Right cardiac atrium (tissue), 5 donors: Measurements from ENCODE around the gene ZNF292. TPM values are rescaled to one million over a fixed set of nuclear protein-coding genes. Genes with fewer than 3 reads are reported as not detected.

ENCODE experiments used
- ATAC-seq, 2 donors: fragments of 200-7000 bp; cut with Tn5 transposase; one replicate each; pipeline versions ENCODE4 v1.8.0 to v1.9.1; 2020; ENCODE audit warnings: moderate library complexity in 2 of 2, mild to moderate bottlenecking in 1 of 2
- DNase-seq, 3 donors: peaks; one replicate each; pipeline ENCODE4 v3.0.0-alpha.2; 2020
- H3K27ac ChIP-seq: one replicate; pipeline ENCODE4 v1.5.1; 2013; ENCODE audit warnings: mild to moderate bottlenecking, low read length, control low read depth, moderate library complexity
- H3K27me3 ChIP-seq: one replicate; pipeline ENCODE4 v1.6.1; 2013; ENCODE audit not compliant: control insufficient read depth, insufficient read depth
- H3K4me1 ChIP-seq: one replicate; pipeline ENCODE4 v1.6.1; 2013; ENCODE audit warnings: low read length; ENCODE audit not compliant: control insufficient read depth, insufficient read depth
- H3K4me3 ChIP-seq: one replicate; pipeline ENCODE4 v1.5.1; 2013; ENCODE audit warnings: low read length, control low read depth
- H3K9me3 ChIP-seq: one replicate; pipeline ENCODE4 v1.6.1; 2013; ENCODE audit warnings: low read length; ENCODE audit not compliant: control insufficient read depth
- WGBS: extraction: QIAGEN DNeasy Blood & Tissue Kit; methylation state at CpG from one replicate; pipeline ENCODE4 v1.1.7; 2013; 5-methylcytosine and 5-hydroxymethylcytosine counted together
- intact Hi-C, 4 donors: fragments of 100-400 bp; cut with DNase I; formaldehyde crosslinking; loops; one replicate each; pipeline versions ENCODE4 v1.11.0 to v1.14.0; 2022 to 2023
- polyA plus RNA-seq: library from polyadenylated mRNA; stranded (reverse); fragments of 200-250 nt; gene quantifications from one replicate; pipeline ENCODE4 v1.2.3, GENCODE V29; 2013
- total RNA-seq, 4 donors: library from RNA; stranded (reverse); fragmentation: NEBNext Ultra II Directional; extraction: Animal tissue kit (Norgen Biotek cat#: 25700); gene quantifications; one replicate each; pipeline ENCODE4 v1.2.1, GENCODE V29; 2021
- donor health status: healthy with polysubstance abuse.
- donor health status: DM: no; HTN: yes; CAD: no.
- donor health status: DM: no; HTN: no; CAD: no.
- donor health status: DM: no; HTN: yes; CAD: no; lungs with severe emphysema.
- donor health status: DM: yes; HTN: yes; CAD: no.

The ZNF292 gene
- total and polyA plus RNA-seq, 5 donors, result 5.8 to 58.3 (median 47.3) TPM

- Histone ChIP-seq H3K9me3 (no peaks in the 10 kb centered on the region), H3K27ac (no peak overlapping the region), H3K27me3 (no peaks in the 10 kb centered on the region), H3K4me1 (peaks cover 3% of the 10 kb centered on the region), H3K4me3 (no peak overlapping the region)
- WGBS, result 74% methylated on average over 7 of the region's 7 CpGs
- DNase-seq (peak in 1 of 3 donors; percentile 18), ATAC-seq (peak; percentile 62 to 64)
- intact Hi-C loops, result no loop called here
Observed at GRCh38 chr6:87274660-87275274, 119.4 kb downstream of the ZNF292 start.

GRCh38 chr6:87276624-87277023 lies 121.3 kb downstream of the ZNF292 start:
- no peaks in the 10 kb centered on the region for H3K9me3 ChIP-seq
- no peak overlapping the region for H3K4me3 ChIP-seq
- 72% methylated on average over 1 of the region's 1 CpG for whole genome bisulfite sequencing
- no peak overlapping the region for H3K27ac ChIP-seq
- H3K27me3 ChIP-seq, result no peaks in the 10 kb centered on the region
- no peak for DNase-seq
- intact Hi-C loops, result no loop called here
- peaks cover 5% of the 10 kb centered on the region for H3K4me1 ChIP-seq
- ATAC-seq, result no peak

- Histone ChIP-seq H3K27me3 (no peaks in the 10 kb centered on the region), H3K4me3 (no peak overlapping the region), H3K4me1 (peaks cover 6% of the 10 kb centered on the region), H3K9me3 (no peaks in the 10 kb centered on the region), H3K27ac (no peak overlapping the region)
- ATAC-seq, result no peak
- intact Hi-C loops, result no loop called here
- DNase-seq, result no peak
Observed at GRCh38 chr6:87277123-87277522, 121.8 kb downstream of the ZNF292 start.

GRCh38 chr6:87279196-87279595 lies 123.8 kb downstream of the ZNF292 start:
- H3K4me1 ChIP-seq, result peaks cover 6% of the 10 kb centered on the region
- DNase-seq (no peak), ATAC-seq (no peak)
- no peak overlapping the region for H3K4me3 ChIP-seq
- intact Hi-C loops, result no loop called here
- H3K27me3 ChIP-seq, result no peaks in the 10 kb centered on the region
- H3K9me3 ChIP-seq, result no peaks in the 10 kb centered on the region
- H3K27ac ChIP-seq, result no peak overlapping the region
- WGBS, result 28% methylated on average over 2 of the region's 2 CpGs

GRCh38 chr6:87281426-87281825 lies 126.1 kb downstream of the ZNF292 start:
- peak in 1 of 2 donors; percentile 29 for ATAC-seq
- 51% methylated on average over 1 of the region's 1 CpG for WGBS

GRCh38 chr6:87282743-87283142 lies 127.4 kb downstream of the ZNF292 start:
- ATAC-seq (no peak), DNase-seq (no peak)
- 99% methylated on average over 1 of the region's 1 CpG for WGBS
- intact Hi-C loops, result no loop called here
- H3K27me3 ChIP-seq, result no peaks in the 10 kb centered on the region
- H3K9me3 ChIP-seq, result no peaks in the 10 kb centered on the region
- H3K4me3 ChIP-seq, result no peak overlapping the region
- peaks cover 4% of the 10 kb centered on the region for H3K4me1 ChIP-seq
- no peak overlapping the region for H3K27ac ChIP-seq

More at GRCh38 chr6:87281426-87281825, 126.1 kb downstream of the ZNF292 start:
- Histone ChIP-seq H3K27me3 (no peaks in the 10 kb centered on the region), H3K27ac (no peak overlapping the region), H3K9me3 (no peaks in the 10 kb centered on the region), H3K4me3 (no peak overlapping the region), H3K4me1 (peaks cover 4% of the 10 kb centered on the region)
- DNase-seq, result no peak
- intact Hi-C loops, result no loop called here

- no peak overlapping the region for H3K27ac ChIP-seq
- H3K27me3 ChIP-seq, result no peaks in the 10 kb centered on the region
- peaks cover 4% of the 10 kb centered on the region for H3K4me1 ChIP-seq
- intact Hi-C loops, result no loop called here
- ATAC-seq, result peak; percentile 87 to 95
- no peak overlapping the region for H3K4me3 ChIP-seq
- DNase-seq, result peak; percentile 27 to 58 (median 30)
- 45% methylated on average over 3 of the region's 3 CpGs for WGBS
- H3K9me3 ChIP-seq, result no peaks in the 10 kb centered on the region
Observed at GRCh38 chr6:87283461-87283860, 128.1 kb downstream of the ZNF292 start.

- H3K9me3 ChIP-seq, result no peaks in the 10 kb centered on the region
- H3K27me3 ChIP-seq, result no peaks in the 10 kb centered on the region
- intact Hi-C loops, result no loop called here
- no peak overlapping the region for H3K27ac ChIP-seq
- WGBS, result 91% methylated on average over 2 of the region's 2 CpGs
- DNase-seq (no peak), ATAC-seq (no peak)
- H3K4me3 ChIP-seq, result no peak overlapping the region
- H3K4me1 ChIP-seq, result no peaks in the 10 kb centered on the region
Observed at GRCh38 chr6:87287251-87287650, 131.9 kb downstream of the ZNF292 start.

- no peak for ATAC-seq
- intact Hi-C loops, result no loop called here
- H3K9me3 ChIP-seq, result no peaks in the 10 kb centered on the region
- no peak for DNase-seq
- H3K27ac ChIP-seq, result no peak overlapping the region
- no peak overlapping the region for H3K4me3 ChIP-seq
- H3K4me1 ChIP-seq, result no peaks in the 10 kb centered on the region
- WGBS, result 89% methylated on average over 3 of the region's 3 CpGs
- no peaks in the 10 kb centered on the region for H3K27me3 ChIP-seq
Observed at GRCh38 chr6:87289571-87289970, 134.2 kb downstream of the ZNF292 start.

- 87% methylated on average over 2 of the region's 2 CpGs for WGBS
Observed at GRCh38 chr6:87291883-87292282, 136.5 kb downstream of the ZNF292 start.

GRCh38 chr6:87293526-87293925 lies 138.2 kb downstream of the ZNF292 start:
- Histone ChIP-seq H3K4me1 (no peaks in the 10 kb centered on the region), H3K9me3 (no peaks in the 10 kb centered on the region), H3K27ac (no peak overlapping the region), H3K4me3 (no peak overlapping the region), H3K27me3 (no peaks in the 10 kb centered on the region)
- 89% methylated on average over 4 of the region's 4 CpGs for WGBS
- DNase-seq (no peak), ATAC-seq (no peak)
- intact Hi-C loops, result no loop called here

More at GRCh38 chr6:87291883-87292282, 136.5 kb downstream of the ZNF292 start:
- DNase-seq (no peak), ATAC-seq (no peak)
- H3K9me3 ChIP-seq, result no peaks in the 10 kb centered on the region
- no peaks in the 10 kb centered on the region for H3K27me3 ChIP-seq
- no peak overlapping the region for H3K4me3 ChIP-seq
- intact Hi-C loops, result no loop called here
- no peak overlapping the region for H3K27ac ChIP-seq
- H3K4me1 ChIP-seq, result no peaks in the 10 kb centered on the region

- Histone ChIP-seq H3K4me3 (no peak overlapping the region), H3K9me3 (no peaks in the 10 kb centered on the region), H3K4me1 (no peaks in the 10 kb centered on the region), H3K27me3 (no peaks in the 10 kb centered on the region), H3K27ac (no peak overlapping the region)
- intact Hi-C loops, result no loop called here
- no peak for ATAC-seq
- DNase-seq, result no peak
- WGBS, result 59% methylated on average over 1 of the region's 1 CpG
Observed at GRCh38 chr6:87297119-87297518, 141.8 kb downstream of the ZNF292 start.
